NCI-H2107 (cell line): ENCODE results near the gene NFATC2IP.
"Not testable (repeated sequence)": the region's sequence is repeated elsewhere in the genome, so short reads cannot be mapped to it uniquely, and the experiment has no call there.

Source experiments
- DNase-seq: peaks from one replicate; lab custom pipeline; 2025; lab: John Stamatoyannopoulos, UW

Gene NFATC2IP

DNA sequence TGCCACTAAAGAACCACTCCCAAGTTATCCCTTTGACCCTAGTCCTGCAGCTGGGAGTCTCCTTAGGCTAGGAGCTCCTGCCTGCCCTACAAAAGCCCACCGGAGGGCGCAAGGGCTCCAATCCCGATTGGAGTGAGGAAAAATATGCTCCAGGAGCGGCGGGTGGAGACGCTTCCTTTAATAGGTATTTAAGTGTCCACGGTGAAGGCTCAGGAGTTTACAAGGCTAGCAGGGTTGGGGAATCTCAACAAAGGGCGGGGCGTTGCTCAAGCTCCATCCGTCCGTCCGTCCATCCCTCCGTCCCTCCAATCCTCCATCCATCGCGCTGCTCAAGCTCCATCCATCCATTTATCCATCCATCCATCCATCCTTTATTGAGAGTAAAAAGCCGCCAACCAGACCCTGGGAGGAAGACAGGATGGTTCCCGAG lies 23.3 kb downstream of the NFATC2IP start:
- DNase-seq: peak; percentile 51

DNA sequence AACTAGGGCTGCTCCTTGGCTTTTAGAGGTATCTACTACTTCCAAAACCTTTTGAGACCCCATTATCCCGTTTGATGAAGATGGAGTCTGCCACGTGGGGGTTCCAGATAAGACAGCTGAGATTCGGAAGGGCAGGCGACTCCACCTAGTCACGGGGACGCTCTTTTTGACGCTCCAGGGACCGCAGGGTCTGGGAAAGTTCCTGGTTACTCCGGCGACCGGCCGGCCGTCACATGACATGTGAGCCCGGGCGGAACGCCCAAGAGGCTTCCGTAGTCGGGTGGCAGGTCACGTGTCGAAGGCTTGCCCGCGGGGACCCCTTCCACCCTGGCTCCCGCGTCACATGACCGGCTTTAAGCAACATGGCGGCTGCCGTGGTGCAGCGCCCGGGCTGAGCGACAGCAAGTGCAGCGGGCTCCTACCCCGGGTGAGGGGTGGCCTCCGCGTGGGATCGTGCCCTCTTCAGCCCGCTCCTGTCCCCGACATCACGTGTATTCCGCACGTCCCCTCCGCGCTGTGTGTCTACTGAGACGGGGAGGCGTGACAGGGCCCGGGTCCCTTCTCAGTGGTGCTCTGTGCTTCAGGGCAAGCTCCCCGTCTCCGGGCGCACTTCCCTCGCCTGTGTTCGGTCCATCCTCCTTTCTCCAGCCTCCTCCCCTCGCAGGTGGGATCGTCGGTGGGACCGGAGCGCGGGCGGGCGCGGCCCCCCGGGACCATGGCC lies 23.9 kb downstream of the NFATC2IP start, which contains the start of gene SPNS1:
Gene SPNS1, plus strand, starts transcription at position 342 of the 721 bp plus-strand sequence. Its CDS starts 374 bp downstream, at position 716.
- DNase-seq: peak; percentile 77

DNA sequence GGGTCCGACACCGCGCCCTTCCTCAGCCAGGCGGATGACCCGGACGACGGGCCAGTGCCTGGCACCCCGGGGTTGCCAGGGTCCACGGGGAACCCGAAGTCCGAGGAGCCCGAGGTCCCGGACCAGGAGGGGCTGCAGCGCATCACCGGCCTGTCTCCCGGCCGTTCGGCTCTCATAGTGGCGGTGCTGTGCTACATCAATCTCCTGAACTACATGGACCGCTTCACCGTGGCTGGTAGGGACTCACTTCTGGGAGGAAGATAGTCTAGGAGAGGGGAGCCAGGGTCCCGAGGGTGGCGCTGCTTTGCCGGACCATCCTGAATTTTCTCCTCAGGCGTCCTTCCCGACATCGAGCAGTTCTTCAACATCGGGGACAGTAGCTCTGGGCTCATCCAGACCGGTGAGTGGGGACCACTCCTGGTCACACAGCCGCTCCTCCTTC lies 24.4 kb downstream of the NFATC2IP start:
- DNase-seq: no peak

DNA sequence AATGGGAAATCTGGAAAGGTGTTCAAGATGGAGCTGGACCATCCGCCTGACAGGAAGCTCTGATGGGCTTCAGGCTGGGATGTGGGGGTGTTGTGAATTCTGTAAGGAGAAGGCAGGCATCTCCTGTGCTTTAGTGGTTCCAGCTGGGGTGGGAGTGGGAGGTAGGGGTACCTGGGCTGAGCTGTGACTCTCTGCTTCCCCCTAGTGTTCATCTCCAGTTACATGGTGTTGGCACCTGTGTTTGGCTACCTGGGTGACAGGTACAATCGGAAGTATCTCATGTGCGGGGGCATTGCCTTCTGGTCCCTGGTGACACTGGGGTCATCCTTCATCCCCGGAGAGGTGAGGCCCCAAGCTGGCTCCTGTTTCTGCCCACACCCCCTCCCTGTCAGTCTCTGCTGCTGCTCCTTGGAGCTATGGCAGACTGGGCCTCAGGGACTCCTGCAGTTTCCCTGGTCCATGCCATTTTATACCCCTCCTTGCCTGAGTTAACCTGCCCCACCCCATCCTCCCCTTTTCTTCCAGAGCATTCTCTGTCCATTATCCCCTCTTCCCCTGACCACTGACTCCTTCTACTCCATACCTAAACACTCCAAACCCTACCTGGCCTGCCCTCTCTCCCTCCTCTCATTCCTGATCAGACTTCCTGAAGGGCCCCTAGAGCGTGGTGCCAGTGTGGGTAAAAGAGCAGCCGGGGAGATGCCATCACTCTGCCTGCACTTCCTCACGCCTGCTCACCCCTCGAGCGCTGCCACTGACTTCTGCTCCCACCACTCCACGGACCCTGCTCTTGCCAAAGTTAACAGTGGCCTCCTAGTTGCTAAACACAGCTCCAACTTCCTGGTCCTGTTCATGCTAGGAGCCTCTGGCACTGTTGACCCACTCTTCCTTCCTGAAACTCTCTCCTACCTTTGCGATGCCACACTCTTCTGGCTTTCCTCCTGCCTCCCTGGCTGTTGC lies 27.2 kb downstream of the NFATC2IP start:
- DNase-seq: no peak

DNA sequence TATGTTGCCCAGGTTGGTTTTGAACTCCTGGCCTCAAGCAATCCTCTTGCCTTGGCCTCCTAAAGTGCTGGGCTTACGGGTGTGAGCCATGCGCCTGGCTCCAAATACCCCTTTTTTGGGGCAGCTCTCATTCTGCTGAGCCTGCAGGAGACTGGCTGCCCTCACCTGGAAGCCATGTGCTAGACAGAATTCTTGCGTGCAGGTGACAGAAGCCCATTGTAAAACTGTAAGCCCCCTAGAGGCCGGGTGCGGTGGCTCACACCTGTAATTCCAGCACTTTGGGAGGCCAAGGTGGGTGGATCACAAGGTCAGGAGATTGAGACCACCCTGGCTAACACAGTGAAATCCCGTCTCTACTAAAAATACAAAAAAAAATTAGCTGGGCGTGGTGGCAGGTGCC lies 29.6 kb downstream of the NFATC2IP start:
- DNase-seq: not testable (repeated sequence)

DNA sequence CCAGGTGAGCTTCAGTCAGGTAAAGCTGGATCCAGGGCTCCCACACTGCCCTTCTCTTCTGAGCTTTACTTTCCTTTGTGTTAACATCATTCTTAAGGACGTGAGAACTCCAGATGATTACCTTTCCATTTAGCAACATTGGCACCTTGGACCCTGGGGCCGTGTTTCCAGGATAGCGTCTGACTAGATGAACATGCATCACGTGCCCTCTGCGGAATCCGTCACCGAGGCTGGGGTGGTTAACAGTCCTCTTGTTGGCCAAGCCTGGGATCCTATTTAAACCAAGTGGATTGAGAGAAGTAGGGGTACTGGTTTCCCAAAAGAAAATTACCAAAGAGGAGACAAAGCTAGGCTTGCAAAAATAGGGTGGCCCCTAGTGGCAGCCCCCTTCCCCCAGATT lies 30.2 kb downstream of the NFATC2IP start:
- no peak for DNase-seq

DNA sequence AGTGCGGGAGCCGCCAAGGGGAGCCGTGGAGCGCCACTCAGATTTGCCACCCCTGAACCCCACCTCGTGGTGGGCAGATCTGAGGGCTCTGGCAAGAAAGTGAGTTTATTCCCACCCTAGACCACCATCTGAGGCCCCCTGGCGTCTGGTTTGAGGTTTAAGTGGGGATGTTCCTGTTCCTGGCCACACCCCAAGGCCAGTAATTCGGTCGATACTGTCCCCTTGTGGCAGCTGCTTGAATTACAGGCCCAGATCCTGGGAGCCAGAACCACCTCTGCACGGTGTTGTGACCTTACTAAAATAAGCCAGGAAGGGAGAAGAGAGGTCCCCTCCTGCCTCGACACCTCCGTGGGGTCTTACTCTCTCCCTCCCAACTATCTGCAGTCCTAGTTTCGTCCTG lies 30.8 kb downstream of the NFATC2IP start:
- no peak for DNase-seq

DNA sequence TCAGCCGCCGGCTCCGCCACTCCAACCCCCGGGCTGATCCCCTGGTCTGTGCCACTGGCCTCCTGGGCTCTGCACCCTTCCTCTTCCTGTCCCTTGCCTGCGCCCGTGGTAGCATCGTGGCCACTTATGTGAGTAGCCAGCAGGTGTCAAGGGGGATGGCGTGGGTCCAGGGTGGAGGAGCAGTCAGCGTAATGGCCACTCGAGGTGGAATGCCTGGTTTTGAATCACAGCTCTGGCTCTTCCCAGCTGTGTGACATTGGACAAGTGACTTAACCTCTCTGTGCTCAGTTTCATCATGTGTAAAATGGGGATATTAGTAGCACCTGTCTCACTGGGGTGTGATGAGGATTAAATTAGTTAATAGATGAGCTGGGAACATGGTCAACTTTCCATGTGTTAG lies 31.7 kb downstream of the NFATC2IP start:
- no peak for DNase-seq

DNA sequence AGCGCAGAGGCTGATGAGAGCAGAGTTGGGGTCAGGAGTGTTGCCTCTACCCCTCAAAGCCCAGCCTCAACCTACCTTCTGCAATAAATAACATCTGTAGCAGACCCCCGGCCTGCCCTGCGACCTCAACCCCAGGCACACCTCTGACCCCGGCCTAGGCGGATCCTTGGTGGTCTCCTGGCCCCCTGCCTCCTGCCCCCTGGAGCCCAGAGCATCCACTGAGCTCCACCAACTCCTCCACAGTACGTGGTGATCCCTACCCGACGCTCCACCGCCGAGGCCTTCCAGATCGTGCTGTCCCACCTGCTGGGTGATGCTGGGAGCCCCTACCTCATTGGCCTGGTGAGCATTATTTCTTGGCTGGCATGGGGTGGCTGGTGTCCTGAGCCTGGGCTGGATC lies 32.2 kb downstream of the NFATC2IP start:
- no peak for DNase-seq

DNA sequence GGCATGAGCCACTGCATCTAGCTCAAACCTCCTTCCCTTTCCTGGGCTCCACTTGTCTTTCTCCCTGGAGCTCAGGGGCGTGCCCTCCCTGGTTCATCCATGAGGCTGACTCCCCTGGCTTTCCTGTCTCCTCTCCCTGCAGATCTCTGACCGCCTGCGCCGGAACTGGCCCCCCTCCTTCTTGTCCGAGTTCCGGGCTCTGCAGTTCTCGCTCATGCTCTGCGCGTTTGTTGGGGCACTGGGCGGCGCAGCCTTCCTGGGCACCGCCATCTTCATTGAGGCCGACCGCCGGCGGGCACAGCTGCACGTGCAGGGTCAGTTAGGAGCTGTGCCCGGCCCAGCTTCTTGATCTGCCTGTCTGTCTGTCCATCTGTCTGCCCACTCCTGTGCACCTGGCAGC lies 32.9 kb downstream of the NFATC2IP start:
- DNase-seq: no peak

DNA sequence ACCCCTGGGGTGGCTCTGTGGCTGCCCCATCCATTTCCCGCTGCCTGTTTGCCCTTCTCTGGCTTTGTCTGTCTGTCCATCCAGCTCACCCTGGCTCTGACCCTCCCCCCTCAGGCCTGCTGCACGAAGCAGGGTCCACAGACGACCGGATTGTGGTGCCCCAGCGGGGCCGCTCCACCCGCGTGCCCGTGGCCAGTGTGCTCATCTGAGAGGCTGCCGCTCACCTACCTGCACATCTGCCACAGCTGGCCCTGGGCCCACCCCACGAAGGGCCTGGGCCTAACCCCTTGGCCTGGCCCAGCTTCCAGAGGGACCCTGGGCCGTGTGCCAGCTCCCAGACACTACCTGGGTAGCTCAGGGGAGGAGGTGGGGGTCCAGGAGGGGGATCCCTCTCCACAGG lies 33.4 kb downstream of the NFATC2IP start:
- DNase-seq: no peak

DNA sequence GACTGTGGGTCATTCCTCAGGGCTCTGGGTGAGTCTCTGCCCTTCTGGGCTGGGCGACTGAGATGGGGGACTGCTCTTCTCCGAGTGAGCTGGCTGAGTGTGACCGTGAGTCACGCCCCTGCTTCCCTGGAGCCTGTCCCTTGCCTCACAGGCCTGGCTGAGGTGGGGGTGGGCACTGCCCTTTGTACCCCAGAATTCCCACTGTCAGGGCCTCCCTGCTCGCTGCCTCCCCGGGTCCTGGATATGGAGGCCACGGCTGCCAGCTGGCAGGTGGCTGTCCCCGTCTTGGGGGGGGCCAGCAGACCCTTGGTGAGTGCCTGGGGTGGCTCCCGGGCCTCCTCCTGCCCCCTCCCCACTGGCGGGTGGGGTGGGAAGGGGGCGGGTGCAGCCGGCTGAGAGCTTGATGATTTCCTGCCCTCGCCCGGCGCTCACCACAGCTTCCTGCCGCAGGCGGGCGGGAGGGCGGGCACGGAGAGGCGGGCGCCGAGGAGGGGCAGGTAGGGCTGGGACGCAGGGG lies 33.9 kb downstream of the NFATC2IP start, which contains the start of gene LAT:
Gene LAT, plus strand, starts transcription at position 434 of the 517 bp plus-strand sequence. CDS start 366 bp downstream, outside the sequence.
- no peak for DNase-seq

DNA sequence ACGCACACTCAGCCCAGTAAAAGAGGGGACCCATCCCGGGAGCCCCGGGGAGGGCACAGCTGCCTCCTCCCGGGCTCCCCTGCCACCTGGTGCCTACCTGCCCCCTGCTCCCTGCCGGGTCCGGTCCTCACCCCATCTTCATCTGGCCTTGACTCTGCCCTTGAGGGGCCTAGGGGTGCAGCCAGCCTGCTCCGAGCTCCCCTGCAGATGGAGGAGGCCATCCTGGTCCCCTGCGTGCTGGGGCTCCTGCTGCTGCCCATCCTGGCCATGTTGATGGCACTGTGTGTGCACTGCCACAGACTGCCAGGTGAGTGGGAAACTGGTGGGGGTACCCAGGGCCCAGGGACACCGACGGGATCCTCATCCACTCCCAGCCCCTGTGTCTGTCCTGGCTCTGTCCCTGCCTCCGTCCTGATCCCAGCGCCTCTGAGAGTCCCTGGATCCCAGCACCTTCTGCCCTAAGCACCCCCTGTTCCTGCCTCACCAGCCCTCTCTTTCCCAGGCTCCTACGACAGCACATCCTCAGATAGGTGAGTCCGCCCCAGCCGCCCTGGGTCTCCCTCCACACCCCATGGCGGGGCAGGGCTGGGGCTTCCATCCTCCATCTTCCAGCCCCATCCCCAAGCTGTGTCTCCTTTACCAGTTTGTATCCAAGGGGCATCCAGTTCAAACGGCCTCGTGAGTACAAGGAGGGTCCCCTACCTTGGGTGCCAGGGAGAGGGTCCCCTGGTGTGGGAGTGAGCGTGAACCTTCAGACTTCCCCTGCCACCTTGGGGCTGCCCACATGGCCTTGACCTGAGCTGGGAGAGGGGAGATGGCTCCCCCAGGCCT lies 34.7 kb downstream of the NFATC2IP start:
- DNase-seq: no peak

DNA sequence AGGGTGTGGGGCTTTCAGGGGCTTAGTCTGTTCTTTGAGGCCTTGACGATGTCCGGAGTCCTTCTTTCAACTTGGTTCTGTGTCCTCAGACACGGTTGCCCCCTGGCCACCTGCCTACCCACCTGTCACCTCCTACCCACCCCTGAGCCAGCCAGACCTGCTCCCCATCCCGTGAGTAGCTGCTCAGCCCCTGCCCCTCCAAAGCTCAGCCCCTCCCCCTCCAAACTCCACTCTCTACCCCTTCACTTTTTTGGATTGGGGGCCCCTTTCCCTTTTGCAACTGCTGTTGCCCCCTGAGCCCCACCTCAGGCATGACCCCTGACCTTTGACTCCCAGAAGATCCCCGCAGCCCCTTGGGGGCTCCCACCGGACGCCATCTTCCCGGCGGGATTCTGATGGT lies 35.3 kb downstream of the NFATC2IP start:
- no peak for DNase-seq

DNA sequence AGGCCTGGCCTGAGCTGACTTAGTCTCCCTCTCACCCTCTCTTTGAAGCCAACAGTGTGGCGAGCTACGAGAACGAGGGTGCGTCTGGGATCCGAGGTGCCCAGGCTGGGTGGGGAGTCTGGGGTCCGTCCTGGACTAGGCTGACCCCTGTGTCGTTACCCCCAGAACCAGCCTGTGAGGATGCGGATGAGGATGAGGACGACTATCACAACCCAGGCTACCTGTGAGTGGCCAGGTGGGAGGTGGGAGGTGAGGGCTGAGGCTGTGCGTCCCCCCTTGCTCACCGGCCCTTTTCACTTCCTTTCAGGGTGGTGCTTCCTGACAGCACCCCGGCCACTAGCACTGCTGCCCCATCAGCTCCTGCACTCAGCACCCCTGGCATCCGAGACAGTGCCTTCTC lies 35.8 kb downstream of the NFATC2IP start:
- DNase-seq: no peak

DNA sequence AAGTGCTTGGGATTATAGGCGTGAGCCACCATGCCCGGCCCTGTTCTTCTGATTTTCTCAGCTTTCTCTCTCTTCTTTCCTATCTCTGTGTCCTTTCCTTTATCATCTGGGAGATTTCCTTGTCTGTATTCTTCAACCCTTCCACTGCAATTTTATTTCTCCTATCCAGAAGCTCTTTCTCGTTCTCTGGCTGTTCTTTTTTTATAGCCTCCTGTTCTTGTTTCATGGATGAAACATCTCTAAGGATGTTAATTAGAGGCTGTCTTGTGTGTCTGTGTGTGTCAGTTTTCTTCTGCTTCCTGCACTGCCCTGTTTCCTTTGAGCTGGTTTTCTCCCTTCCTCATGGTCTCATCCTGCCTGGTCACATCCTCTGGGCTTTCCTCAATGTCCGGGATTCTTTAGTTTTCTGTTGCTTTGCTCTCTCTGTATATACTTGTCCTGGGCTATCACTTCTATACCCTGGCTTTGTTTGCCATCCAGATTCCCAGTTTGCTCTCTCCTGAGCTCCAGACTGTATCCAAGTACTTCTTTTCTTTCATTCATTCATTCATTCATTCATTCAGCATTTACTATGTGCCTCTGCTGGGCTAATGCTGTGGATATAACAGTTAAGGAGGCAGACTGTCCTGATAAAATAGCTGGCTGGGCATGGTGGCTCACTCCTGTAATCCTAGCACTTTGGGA lies 36.6 kb downstream of the NFATC2IP start:
- DNase-seq: no peak

DNA sequence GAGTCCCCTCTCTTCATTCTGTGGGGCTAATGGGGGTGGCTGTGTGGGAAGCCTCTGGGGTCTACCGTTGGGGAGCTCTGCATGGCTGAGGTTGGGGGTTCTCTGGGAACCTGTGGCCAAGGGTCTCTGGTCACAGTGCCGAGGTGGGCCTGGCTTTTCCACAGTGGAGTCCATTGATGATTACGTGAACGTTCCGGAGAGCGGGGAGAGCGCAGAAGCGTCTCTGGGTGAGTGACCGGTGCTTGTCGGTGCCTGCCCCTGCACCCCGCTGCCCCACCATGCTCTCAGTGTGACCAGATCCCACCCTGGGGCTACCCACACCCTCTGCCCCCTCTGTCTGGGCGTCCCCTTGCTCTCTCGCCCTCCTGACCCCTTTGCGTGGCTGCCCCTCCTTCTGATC lies 38.6 kb downstream of the NFATC2IP start:
- no peak for DNase-seq

DNA sequence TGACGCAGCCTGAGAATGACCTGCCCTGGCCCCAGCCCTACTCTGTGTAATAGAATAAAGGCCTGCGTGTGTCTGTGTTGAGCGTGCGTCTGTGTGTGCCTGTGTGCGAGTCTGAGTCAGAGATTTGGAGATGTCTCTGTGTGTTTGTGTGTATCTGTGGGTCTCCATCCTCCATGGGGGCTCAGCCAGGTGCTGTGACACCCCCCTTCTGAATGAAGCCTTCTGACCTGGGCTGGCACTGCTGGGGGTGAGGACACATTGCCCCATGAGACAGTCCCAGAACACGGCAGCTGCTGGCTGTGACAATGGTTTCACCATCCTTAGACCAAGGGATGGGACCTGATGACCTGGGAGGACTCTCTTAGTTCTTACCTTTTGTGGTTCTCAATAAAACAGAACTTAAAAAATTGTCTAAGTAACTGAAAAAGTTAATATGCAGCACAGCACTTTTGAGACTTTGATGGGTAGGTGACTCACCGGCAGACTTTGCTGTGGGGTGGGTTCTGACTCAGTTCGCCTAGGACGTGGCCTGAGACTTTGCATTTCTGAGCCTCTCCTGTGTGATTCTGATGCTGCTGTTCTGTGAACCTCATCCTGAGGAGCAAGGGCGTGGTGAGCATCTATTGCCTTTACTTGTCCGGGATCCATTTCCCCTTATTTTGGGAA lies 39.8 kb downstream of the NFATC2IP start:
- no peak for DNase-seq

DNA sequence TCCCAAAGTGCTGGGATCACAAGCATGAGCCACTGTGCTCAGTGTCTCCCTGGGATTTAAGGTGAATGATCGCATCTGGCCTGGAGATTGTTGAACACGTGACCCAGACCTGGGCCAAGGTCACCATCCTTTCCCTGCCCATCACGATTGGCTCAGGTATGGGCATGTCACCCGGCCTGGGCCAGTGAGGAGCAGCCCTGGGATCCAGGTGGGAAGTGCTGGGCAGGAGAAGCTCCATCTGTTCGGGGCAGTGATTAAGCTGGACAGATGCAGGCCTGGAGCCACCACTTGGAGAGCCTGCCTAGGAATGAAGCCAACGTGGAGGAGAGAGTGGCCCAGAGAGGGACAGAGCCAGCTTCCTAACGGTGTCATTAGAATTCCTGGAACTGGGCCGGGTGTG lies 41.0 kb downstream of the NFATC2IP start:
- DNase-seq: no peak

DNA sequence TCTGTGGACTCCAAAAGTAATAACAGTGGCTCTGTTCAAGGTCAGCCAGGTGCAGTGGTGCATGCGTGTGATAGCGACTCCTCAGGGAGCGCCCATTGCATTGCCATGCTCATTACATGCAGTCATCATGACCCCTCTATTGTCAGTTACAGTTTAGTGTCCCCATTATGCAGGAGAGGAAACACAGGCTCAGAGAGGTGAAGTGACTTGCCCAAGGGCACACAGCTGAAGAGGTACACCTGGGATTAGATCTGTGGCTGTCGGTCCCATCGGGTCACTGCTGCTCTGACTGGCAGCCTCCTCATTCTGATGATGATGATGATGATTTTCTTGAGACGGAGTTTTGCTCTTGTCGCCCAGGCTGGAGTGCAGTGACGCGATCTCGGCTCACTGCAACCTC lies 41.8 kb downstream of the NFATC2IP start:
- DNase-seq: no peak

DNA sequence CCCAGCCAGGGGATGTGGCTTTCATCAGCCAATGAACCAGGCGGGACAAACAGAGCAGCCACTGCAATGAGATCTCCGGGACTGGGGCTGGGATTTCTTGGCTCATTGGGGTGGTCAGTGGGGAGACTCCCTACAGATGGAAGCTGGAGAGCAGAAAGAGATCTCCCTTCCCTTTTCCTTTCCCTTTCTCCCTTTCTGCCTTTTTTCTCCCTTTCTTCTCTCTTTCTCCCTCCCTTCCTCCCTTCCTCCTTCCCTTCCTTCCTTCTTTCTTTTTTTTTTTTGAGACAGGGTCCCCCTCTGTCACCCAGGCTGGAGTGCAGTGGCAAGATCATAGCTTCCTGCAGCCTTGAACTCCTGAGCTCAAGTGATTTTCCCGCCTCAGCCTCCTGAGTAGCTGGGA lies 48.1 kb downstream of the NFATC2IP start:
- DNase-seq: no peak
